SU-DHL-6 (cell line): Measurements from ENCODE around the gene SNX30.

Source experiments
- EZH2phosphoT487 ChIP-seq: fragments of 200-600 bp; sonication (generic), shearing (Covaris generic); conservative IDR thresholded peaks from 2 replicates; pipeline ENCODE4 v1.6.1; 2018; ENCODE audit warnings: mild to moderate bottlenecking, antibody characterized with exemption, low read length, moderate library complexity, mixed read lengths
- TF ChIP-seq, protein P1 (sequence below): fragments of 200-600 bp; sonication (generic); IDR thresholded peaks from one replicate; pipeline ENCODE4 v1.5.1; 2017; ENCODE audit warnings: antibody characterized with exemption, mild to moderate bottlenecking, low read length, moderate library complexity; ENCODE audit not compliant: insufficient read depth, poor library complexity, severe bottlenecking

DNA sequence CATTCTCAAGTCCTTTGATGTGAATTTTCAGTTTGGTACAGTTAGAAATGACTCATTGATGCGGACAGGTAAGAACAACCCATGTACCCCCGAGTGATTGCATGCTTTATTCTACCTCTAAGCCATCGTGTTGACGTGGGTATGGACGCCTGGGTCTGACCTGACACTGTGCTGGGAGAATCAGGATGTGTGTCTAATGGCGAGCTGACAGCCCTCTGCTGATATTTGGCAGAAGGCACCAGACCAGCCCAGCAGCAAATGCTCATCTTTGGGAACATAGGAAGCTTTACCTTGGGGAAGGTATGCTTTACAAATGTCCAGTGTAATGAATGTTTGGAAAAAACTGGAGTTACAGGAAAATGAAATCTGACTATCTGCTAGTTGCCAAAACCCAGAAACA is 120.0 kb downstream of the SNX30 start:
- TF ChIP-seq, protein P1, sequence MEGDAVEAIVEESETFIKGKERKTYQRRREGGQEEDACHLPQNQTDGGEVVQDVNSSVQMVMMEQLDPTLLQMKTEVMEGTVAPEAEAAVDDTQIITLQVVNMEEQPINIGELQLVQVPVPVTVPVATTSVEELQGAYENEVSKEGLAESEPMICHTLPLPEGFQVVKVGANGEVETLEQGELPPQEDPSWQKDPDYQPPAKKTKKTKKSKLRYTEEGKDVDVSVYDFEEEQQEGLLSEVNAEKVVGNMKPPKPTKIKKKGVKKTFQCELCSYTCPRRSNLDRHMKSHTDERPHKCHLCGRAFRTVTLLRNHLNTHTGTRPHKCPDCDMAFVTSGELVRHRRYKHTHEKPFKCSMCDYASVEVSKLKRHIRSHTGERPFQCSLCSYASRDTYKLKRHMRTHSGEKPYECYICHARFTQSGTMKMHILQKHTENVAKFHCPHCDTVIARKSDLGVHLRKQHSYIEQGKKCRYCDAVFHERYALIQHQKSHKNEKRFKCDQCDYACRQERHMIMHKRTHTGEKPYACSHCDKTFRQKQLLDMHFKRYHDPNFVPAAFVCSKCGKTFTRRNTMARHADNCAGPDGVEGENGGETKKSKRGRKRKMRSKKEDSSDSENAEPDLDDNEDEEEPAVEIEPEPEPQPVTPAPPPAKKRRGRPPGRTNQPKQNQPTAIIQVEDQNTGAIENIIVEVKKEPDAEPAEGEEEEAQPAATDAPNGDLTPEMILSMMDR: no peak
- TF ChIP-seq EZH2phosphoT487: no peak
